Chondrocyte (in vitro differentiated cells): ENCODE results near the gene MRAP2. TPM values are rescaled to one million over a fixed set of nuclear protein-coding genes. Genes with fewer than 3 reads are reported as not detected.

Source experiments
- DNase-seq: peaks from one replicate; pipeline ENCODE4 v3.0.0; 2021; ENCODE audit warnings: mixed read lengths, low spot score
- H3K27ac Mint-ChIP-seq: one replicate; pipeline ENCODE4 v1.8.0; 2021; ENCODE audit warnings: mild to moderate bottlenecking, moderate library complexity, mixed read lengths; ENCODE audit not compliant: unreplicated experiment
- H3K27me3 Mint-ChIP-seq: 2 replicates; pipeline ENCODE4 v1.8.0; 2021; ENCODE audit warnings: low read depth, mixed read lengths
- H3K36me3 Mint-ChIP-seq: 2 replicates; pipeline ENCODE4 v1.8.0; 2021; ENCODE audit warnings: low read depth, mixed read lengths
- H3K4me1 Mint-ChIP-seq: 2 replicates; pipeline ENCODE4 v1.8.0; 2021; ENCODE audit warnings: low read depth, mild to moderate bottlenecking, mixed read lengths
- H3K4me3 Mint-ChIP-seq: one replicate; pipeline ENCODE4 v1.8.0; 2021; ENCODE audit warnings: mild to moderate bottlenecking, moderate library complexity, mixed read lengths; ENCODE audit not compliant: unreplicated experiment
- H3K9me3 Mint-ChIP-seq: 2 replicates; pipeline ENCODE4 v1.8.0; 2021; ENCODE audit warnings: low read depth, mixed read lengths
- CTCF ChIP-seq: fragments of 200-600 bp; sonication (generic); IDR thresholded peaks from 2 replicates; pipeline ENCODE4 v1.5.0; 2021; ENCODE audit warnings: antibody characterized with exemption, mild to moderate bottlenecking, moderate library complexity
- long read RNA-seq: library from polyadenylated mRNA; stranded (forward); transcript quantifications from one replicate; pipeline ENCODE4 v2.0.0, GENCODE V29; 2021
- total RNA-seq: library from RNA; stranded (reverse); gene quantifications from 3 replicates; pipeline ENCODE4 v1.2.1, GENCODE V29; 2021

Gene MRAP2
- 17.6 to 47.0 TPM (median 19.5 TPM) in 3 replicates for total RNA-seq
- long read RNA-seq, transcript MRAP2-201 (4 exons, 2,153 nt) = major isoform, 53 of 59 reads
- long read RNA-seq, partial matches to known transcripts = 1 of 59 reads
- long read RNA-seq, other reads (novel, unspliced or antisense) = 5 of 59 reads

- H3K36me3 Mint-ChIP-seq = peaks cover 4% of the 10 kb centered on the region
- peak within 1 kb of the TSS; percentile 80 for H3K4me3 Mint-ChIP-seq
- H3K4me1 Mint-ChIP-seq = peaks cover 48% of the 10 kb centered on the region
- H3K9me3 Mint-ChIP-seq = no peaks in the 10 kb centered on the region
- no peak for DNase-seq
- no peak within 1 kb of the TSS for H3K27ac Mint-ChIP-seq
- TF ChIP-seq CTCF = peak; percentile 13
- no peaks in the 10 kb centered on the region for H3K27me3 Mint-ChIP-seq
These were observed at the start of gene MRAP2 for GRCh38 chr6:84033523-84034451. MRAP2 (plus strand) TSS chr6:84033772; CDS start chr6:84055319, 21,547 bp downstream.

- Mint-ChIP-seq H3K4me1 (peaks cover 44% of the 10 kb centered on the region), H3K4me3 (no peak overlapping the region), H3K27ac (no peak overlapping the region), H3K36me3 (peaks cover 2% of the 10 kb centered on the region), H3K9me3 (peaks cover 15% of the 10 kb centered on the region), H3K27me3 (no peaks in the 10 kb centered on the region)
- no peak for TF ChIP-seq CTCF
- DNase-seq = no peak
These were observed 49.2 kb upstream of the MRAP2 start for GRCh38 chr6:83984411-83984810.

GRCh38 chr6:83985308-83985713, 48.3 kb upstream of the MRAP2 start:
- peak; percentile 73 for TF ChIP-seq CTCF
- Mint-ChIP-seq H3K4me3 (peak overlapping the region; percentile 10), H3K27ac (peak overlapping the region; percentile 56), H3K27me3 (no peaks in the 10 kb centered on the region), H3K36me3 (peaks cover 2% of the 10 kb centered on the region), H3K4me1 (peaks cover 44% of the 10 kb centered on the region), H3K9me3 (peaks cover 11% of the 10 kb centered on the region)
- no peak for DNase-seq

GRCh38 chr6:83985715-83986114, 47.9 kb upstream of the MRAP2 start:
- DNase-seq = no peak
- Mint-ChIP-seq H3K27me3 (no peaks in the 10 kb centered on the region), H3K4me3 (no peak overlapping the region), H3K27ac (no peak overlapping the region), H3K36me3 (peaks cover 2% of the 10 kb centered on the region), H3K9me3 (peaks cover 7% of the 10 kb centered on the region), H3K4me1 (peaks cover 44% of the 10 kb centered on the region)
- peak; percentile 2 for TF ChIP-seq CTCF

GRCh38 chr6:83998021-83998584, 35.5 kb upstream of the MRAP2 start:
- H3K36me3 Mint-ChIP-seq = peaks cover 6% of the 10 kb centered on the region
- H3K27me3 Mint-ChIP-seq = peaks cover 7% of the 10 kb centered on the region
- H3K4me3 Mint-ChIP-seq = no peak overlapping the region
- DNase-seq = no peak
- H3K27ac Mint-ChIP-seq = no peak overlapping the region
- H3K9me3 Mint-ChIP-seq = peaks cover 4% of the 10 kb centered on the region
- H3K4me1 Mint-ChIP-seq = peaks cover 8% of the 10 kb centered on the region
- TF ChIP-seq CTCF = no peak
